ENCODE measurements around the gene RFXAP.

Gene RFXAP

GRCh38 chr13:36829753-36830152 is 10.7 kb downstream of the RFXAP start:
- DNase-seq (no peak), ATAC-seq (replicated peaks) (no peak)
- peaks cover 16% of the 10 kb centered on the region for H3K36me3 Mint-ChIP-seq (ENCODE audit: insufficient read depth)
- H3K9me3 Mint-ChIP-seq = no peaks in the 10 kb centered on the region
- H3K27ac Mint-ChIP-seq = no peak overlapping the region
- H3K27me3 Mint-ChIP-seq = no peaks in the 10 kb centered on the region
- H3K4me1 Mint-ChIP-seq (ENCODE audit: low read depth in 2 of 2) = peaks cover 3 to 7% of the 10 kb centered on the region in 2 donors
- H3K4me3 Mint-ChIP-seq = no peak overlapping the region

GRCh38 chr13:36831291-36831690 is 12.3 kb downstream of the RFXAP start:
- H3K27me3 Mint-ChIP-seq = no peaks in the 10 kb centered on the region
- H3K9me3 Mint-ChIP-seq = no peaks in the 10 kb centered on the region
- no peak overlapping the region for H3K4me3 Mint-ChIP-seq
- DNase-seq (no peak), ATAC-seq (replicated peaks) (no peak)
- H3K36me3 Mint-ChIP-seq (ENCODE audit: insufficient read depth) = peaks cover 7% of the 10 kb centered on the region
- H3K4me1 Mint-ChIP-seq (ENCODE audit: low read depth in 2 of 2) = peaks cover 3 to 7% of the 10 kb centered on the region in 2 donors
- H3K27ac Mint-ChIP-seq = no peak overlapping the region

GRCh38 chr13:36834299-36834698 is 15.3 kb downstream of the RFXAP start:
- no peaks in the 10 kb centered on the region for H3K36me3 Mint-ChIP-seq (ENCODE audit: insufficient read depth)
- no peaks in the 10 kb centered on the region for H3K27me3 Mint-ChIP-seq
- ATAC-seq (replicated peaks) (no peak), DNase-seq (no peak)
- peaks cover 3 to 5% of the 10 kb centered on the region in 2 donors for H3K4me1 Mint-ChIP-seq (ENCODE audit: low read depth in 2 of 2)
- H3K4me3 Mint-ChIP-seq = no peak overlapping the region
- no peaks in the 10 kb centered on the region for H3K9me3 Mint-ChIP-seq
- no peak overlapping the region for H3K27ac Mint-ChIP-seq

DNA sequence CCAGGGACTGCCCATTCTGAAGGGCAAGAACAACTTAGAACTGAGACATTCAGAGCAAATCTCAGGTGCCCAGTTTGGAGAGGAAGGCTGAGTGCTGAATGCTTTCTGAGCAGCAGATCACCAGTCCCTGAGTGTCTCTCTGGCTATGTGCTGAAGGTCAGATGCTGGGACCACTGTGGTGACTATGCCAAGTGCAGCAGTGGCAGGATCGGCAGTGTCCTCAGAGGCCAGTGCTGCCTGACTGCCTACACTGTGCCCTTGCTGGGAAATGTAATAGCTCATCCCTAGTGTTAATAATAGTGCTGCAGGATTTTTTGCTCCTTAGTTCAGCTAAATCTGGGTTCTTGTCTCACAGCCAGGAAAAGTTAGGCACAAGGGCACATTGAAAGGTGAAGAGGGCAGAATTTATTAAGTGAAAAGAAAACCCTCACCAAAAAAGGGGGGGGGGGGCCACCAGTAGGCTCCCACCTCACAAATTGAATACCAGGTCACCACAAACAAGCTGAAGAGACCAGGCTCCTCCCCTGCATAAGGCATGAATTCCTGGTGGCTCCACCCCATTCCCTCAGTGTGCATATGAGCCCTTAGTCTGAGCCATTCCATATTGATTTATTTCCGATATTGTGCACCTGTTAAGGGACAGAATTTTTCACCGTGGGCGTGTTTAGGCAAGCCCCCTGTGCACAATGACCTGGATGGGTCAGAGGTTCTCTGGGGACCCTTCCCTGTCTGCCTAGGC is 18.5 kb downstream of the RFXAP start:
- H3K27ac Mint-ChIP-seq = no peak overlapping the region
- H3K27me3 Mint-ChIP-seq = no peaks in the 10 kb centered on the region

DNA sequence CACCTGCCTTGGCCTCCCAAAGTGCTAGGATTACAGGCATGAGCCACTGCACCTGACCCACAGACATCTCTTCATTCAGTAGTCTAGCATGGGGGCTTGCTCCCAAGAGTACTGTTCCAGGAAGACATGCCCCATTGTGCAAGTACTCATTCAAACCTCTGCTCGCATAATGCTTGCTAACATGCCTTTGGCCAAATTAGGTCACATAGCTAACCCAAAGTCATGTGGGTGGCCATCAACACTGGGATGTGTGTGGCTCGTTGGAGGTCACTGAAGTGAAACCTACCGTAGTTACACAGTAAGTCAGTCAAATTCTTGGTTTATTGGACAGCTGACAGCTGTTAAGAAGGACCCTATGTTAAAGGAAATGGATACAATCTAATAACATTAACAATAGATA is 20.3 kb downstream of the RFXAP start:
- H3K27ac Mint-ChIP-seq = no peak overlapping the region
- H3K9me3 Mint-ChIP-seq = no peaks in the 10 kb centered on the region
- no peaks in the 10 kb centered on the region for H3K36me3 Mint-ChIP-seq (ENCODE audit: insufficient read depth)
- DNase-seq (no peak), ATAC-seq (replicated peaks) (no peak)
- no peaks in the 10 kb centered on the region for H3K27me3 Mint-ChIP-seq
- H3K4me1 Mint-ChIP-seq (ENCODE audit: low read depth in 2 of 2) = peaks cover 0 to 2% of the 10 kb centered on the region in 2 donors
- no peak overlapping the region for H3K4me3 Mint-ChIP-seq

More for the DNA sequence above, 18.5 kb downstream of the RFXAP start:
- Mint-ChIP-seq H3K4me3 (no peak overlapping the region), H3K9me3 (no peaks in the 10 kb centered on the region), H3K36me3 (ENCODE audit: insufficient read depth) (no peaks in the 10 kb centered on the region), H3K4me1 (ENCODE audit: low read depth in 2 of 2) (peaks cover 0 to 2% of the 10 kb centered on the region in 2 donors)
- no peak for DNase-seq
- ATAC-seq (replicated peaks) = no peak

- no peak overlapping the region for H3K27ac Mint-ChIP-seq
- peaks cover 0 to 2% of the 10 kb centered on the region in 2 donors for H3K4me1 Mint-ChIP-seq (ENCODE audit: low read depth in 2 of 2)
These were observed 21.0 kb downstream of the RFXAP start for GRCh38 chr13:36839981-36840380.

GRCh38 chr13:36840718-36841250 is 21.8 kb downstream of the RFXAP start:
- no peak for ATAC-seq (replicated peaks)
- H3K4me3 Mint-ChIP-seq = no peak overlapping the region
- DNase-seq = no peak

More at GRCh38 chr13:36839981-36840380, 21.0 kb downstream of the RFXAP start:
- no peaks in the 10 kb centered on the region for H3K9me3 Mint-ChIP-seq
- no peaks in the 10 kb centered on the region for H3K27me3 Mint-ChIP-seq
- DNase-seq (no peak), ATAC-seq (replicated peaks) (no peak)
- no peaks in the 10 kb centered on the region for H3K36me3 Mint-ChIP-seq (ENCODE audit: insufficient read depth)
- H3K4me3 Mint-ChIP-seq = no peak overlapping the region

DNA sequence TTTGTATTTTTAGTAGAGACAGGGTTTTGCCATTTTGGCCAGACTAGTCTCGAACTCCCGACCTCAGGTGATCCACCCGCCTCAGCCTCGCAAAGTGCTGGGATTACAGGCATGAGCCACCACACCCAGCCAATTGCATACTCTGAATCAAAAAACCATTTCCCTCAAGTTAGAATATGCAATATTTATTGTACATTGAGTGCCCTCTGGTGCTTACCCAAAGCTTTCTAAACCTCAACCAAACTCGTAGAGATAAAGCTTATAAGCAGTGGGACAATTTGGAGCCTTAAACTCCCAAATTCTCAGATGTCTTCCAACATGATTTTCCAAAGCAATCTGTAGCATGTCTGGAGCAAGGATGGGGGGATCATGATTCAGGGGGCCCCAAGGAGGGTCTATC is 22.4 kb downstream of the RFXAP start:
- Mint-ChIP-seq H3K9me3 (no peaks in the 10 kb centered on the region), H3K4me1 (ENCODE audit: low read depth in 2 of 2) (peaks cover 0 to 2% of the 10 kb centered on the region in 2 donors)

More at GRCh38 chr13:36840718-36841250, 21.8 kb downstream of the RFXAP start:
- peaks cover 0 to 2% of the 10 kb centered on the region in 2 donors for H3K4me1 Mint-ChIP-seq (ENCODE audit: low read depth in 2 of 2)
- H3K36me3 Mint-ChIP-seq (ENCODE audit: insufficient read depth) = no peaks in the 10 kb centered on the region
- no peaks in the 10 kb centered on the region for H3K27me3 Mint-ChIP-seq
- no peak overlapping the region for H3K27ac Mint-ChIP-seq
- H3K9me3 Mint-ChIP-seq = no peaks in the 10 kb centered on the region

DNA sequence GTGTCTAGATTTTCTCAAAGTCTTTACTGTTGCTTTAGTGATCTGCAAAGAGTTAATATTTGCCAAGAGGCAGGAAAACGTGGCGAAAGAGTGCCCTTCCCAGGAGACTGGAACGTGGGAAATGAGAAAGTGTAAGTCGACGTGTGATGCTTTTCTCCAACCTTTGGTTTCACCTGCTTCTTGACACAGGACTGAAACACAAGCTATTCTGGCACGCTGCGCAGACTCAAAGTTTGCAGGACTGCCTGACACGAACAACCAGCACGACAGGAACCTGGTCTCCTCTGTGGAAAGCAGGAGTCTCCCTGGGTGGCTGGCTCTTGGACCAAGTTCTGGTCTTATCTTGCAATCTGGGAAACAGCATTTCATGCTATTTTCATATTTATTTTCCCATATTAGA is 28.6 kb downstream of the RFXAP start:
- Mint-ChIP-seq H3K4me1 (ENCODE audit: low read depth in 2 of 2) (no peaks in the 10 kb centered on the region), H3K27me3 (peaks cover 7 to 8% of the 10 kb centered on the region in 2 donors), H3K27ac (no peak overlapping the region), H3K9me3 (no peaks in the 10 kb centered on the region), H3K4me3 (no peak overlapping the region), H3K36me3 (ENCODE audit: insufficient read depth) (no peaks in the 10 kb centered on the region)
- DNase-seq (no peak), ATAC-seq (replicated peaks) (no peak)

More for the DNA sequence above, 22.4 kb downstream of the RFXAP start:
- Mint-ChIP-seq H3K4me3 (no peak overlapping the region), H3K27me3 (no peaks in the 10 kb centered on the region), H3K27ac (no peak overlapping the region), H3K36me3 (ENCODE audit: insufficient read depth) (no peaks in the 10 kb centered on the region)
- ATAC-seq (replicated peaks) = no peak
- no peak for DNase-seq

DNA sequence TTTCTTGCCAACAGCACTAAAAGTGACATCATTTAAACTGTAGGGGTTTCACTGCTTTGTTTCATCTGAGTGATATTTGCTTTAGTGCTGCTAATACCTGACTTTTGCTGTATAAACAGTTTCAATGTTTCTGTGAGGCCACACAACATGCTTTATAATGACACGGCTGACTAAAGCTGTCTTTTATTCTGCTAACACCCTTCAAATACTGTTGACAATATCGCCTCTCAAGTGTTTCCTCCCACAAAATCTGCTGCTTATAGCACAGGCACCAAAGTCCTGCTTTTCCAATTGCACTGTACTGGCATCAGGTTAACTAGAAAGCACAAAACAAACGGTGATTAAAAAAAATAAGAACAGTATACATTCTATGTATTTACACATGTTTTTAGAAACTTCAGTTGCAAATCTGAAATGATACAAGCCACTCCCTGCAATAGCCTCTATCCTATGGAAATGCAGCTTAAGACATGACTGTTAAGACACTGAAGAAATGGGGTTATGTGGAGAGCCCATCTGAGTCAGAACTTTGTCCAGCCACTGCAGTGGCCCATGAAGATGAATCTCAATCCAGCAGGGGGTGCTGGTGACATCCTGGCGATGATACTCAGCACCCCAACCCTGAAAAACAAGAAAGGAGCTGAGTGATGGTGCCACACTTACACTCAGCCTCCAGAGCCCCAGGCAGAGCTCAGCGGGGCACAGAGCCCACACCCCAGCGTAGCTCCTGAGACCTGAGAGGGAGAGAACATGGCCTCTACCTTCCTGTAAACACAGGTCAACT is 29.4 kb downstream of the RFXAP start:
- no peaks in the 10 kb centered on the region for H3K9me3 Mint-ChIP-seq
- H3K4me3 Mint-ChIP-seq = no peak overlapping the region
- ATAC-seq (replicated peaks) (no peak), DNase-seq (no peak)
- H3K27ac Mint-ChIP-seq = no peak overlapping the region
- H3K36me3 Mint-ChIP-seq (ENCODE audit: insufficient read depth) = no peaks in the 10 kb centered on the region
- H3K4me1 Mint-ChIP-seq (ENCODE audit: low read depth in 2 of 2) = no peaks in the 10 kb centered on the region
- H3K27me3 Mint-ChIP-seq = peaks cover 10 to 11% of the 10 kb centered on the region in 2 donors

- peaks cover 14 to 22% of the 10 kb centered on the region in 2 donors for H3K27me3 Mint-ChIP-seq
- no peaks in the 10 kb centered on the region for H3K36me3 Mint-ChIP-seq (ENCODE audit: insufficient read depth)
- ATAC-seq (replicated peaks) (no peak), DNase-seq (no peak)
- H3K27ac Mint-ChIP-seq = no peak overlapping the region
- H3K4me1 Mint-ChIP-seq (ENCODE audit: low read depth in 2 of 2) = no peaks in the 10 kb centered on the region
- H3K9me3 Mint-ChIP-seq = no peaks in the 10 kb centered on the region
- H3K4me3 Mint-ChIP-seq = no peak overlapping the region
These were observed 31.9 kb downstream of the RFXAP start for GRCh38 chr13:36850790-36851438.

DNA sequence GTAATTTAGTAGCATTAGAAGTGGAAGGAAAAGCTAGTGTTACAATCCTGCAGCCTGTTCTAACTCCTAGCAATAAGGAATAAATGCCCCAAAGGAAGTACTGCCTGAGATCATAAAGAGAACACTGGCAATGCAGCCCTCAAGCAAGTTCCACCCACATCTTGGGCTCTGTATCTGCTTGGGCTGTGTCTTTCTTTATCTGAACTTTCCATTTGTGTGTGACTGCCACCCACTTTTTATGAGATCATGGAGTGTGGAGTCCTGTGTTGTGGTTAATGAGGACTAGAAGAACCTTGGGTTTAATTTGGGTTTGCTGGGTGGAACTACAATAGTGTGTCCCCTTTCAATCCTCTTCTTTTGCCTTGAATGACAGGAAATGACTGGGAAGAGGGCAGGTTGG is 38.2 kb downstream of the RFXAP start:
- H3K27ac Mint-ChIP-seq = no peak overlapping the region
- ATAC-seq (replicated peaks) = no peak
- peaks cover 34 to 49% of the 10 kb centered on the region in 2 donors for H3K27me3 Mint-ChIP-seq
- no peaks in the 10 kb centered on the region for H3K4me1 Mint-ChIP-seq (ENCODE audit: low read depth in 2 of 2)
- H3K36me3 Mint-ChIP-seq (ENCODE audit: insufficient read depth) = no peaks in the 10 kb centered on the region
- no peak overlapping the region for H3K4me3 Mint-ChIP-seq
- DNase-seq = no peak
- H3K9me3 Mint-ChIP-seq = no peaks in the 10 kb centered on the region

DNA sequence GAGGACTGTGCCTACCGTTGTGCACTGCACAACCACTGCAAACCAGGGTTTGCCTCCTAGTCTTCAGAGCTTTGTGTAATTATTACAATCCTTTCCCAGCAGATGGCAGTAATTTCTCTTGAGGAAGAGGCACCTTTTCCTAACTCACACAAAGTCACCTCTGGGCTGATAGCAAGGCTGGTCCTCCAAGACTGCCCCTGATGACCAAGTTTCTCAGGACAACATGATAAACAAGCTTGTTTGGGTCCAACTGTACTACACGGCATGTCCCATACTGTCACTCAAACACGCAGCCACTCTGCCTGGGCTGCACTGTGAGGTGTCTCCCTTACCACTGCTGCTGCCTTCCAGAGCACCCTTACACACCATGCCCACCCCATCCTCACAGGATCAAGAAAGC is 39.3 kb downstream of the RFXAP start:
- Mint-ChIP-seq H3K27ac (no peak overlapping the region), H3K27me3 (peaks cover 43 to 57% of the 10 kb centered on the region in 2 donors), H3K9me3 (no peaks in the 10 kb centered on the region), H3K4me3 (no peak overlapping the region), H3K4me1 (ENCODE audit: low read depth in 2 of 2) (no peaks in the 10 kb centered on the region), H3K36me3 (ENCODE audit: insufficient read depth) (no peaks in the 10 kb centered on the region)
- no peak for ATAC-seq (replicated peaks)
- no peak for DNase-seq

All from effector memory CD8-positive, alpha-beta T cell (primary cell).